GOT3 (cell line): ENCODE results near the gene NAA50.

Experiments
- DNase-seq: peaks from one replicate; lab custom pipeline; 2025; ENCODE audit warnings: mixed read lengths; lab: John Stamatoyannopoulos, UW

Gene NAA50

DNA sequence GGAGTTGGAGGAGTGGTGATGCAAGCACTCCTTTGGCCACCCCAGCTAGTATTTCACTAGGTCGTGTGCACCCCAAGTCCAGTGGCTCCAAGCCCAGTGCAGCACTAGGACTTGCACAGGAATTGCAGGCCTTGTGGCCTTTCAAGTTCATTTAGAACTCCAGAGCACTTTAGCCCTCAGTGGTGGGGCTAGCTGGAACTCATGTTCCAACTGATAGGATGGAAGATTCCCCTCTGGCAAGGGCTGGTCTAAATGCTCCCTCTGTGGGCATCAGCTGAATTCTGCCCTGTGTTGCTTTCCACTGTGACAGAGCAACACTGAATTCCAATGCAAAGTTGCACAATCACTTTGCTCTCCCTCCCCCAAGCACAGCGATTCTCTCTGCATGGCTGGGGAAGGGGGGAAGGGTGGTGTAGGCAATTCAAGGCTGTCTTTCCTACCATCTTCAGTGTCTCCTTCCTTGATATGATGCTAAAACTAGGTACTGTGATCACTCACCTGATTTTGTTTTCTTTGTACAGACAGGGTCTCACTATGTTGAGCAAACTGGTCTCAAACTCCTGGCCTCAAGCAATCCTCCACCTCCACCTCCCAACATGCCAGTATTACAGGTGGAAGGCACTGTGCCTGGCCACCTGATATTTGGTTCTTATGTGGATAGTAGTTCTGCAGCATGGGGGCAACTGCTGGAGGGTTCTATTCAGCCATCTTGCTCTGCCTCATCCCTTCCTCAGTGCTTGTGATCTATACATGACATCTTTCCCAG lies 59.9 kb downstream of the NAA50 start:
- DNase-seq, result no peak

GRCh38 chr3:113685124-113685523 lies 60.9 kb downstream of the NAA50 start:
- DNase-seq, result no peak

- DNase-seq, result no peak
Observed at GRCh38 chr3:113684271-113684819, 61.7 kb downstream of the NAA50 start.

DNA sequence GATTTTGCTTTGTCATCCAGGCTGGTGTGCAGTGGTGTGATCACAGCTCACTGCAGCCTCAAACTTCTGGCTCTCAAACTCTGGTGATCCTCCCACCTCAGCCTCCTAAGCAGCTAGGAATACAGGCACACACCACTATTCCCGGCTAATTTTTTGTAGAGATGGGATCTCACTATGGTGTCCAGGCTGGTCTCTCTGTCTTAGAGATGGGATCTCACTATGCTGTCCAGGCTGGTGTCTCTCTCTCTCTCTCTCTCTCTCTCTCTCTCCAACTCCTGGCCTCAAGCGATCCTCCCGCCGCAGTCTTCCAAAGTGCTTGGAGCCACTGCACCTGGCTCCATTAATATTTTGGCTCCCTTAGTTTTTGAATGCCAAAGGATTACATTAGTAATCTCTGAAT lies 67.3 kb downstream of the NAA50 start:
- no peak for DNase-seq

DNA sequence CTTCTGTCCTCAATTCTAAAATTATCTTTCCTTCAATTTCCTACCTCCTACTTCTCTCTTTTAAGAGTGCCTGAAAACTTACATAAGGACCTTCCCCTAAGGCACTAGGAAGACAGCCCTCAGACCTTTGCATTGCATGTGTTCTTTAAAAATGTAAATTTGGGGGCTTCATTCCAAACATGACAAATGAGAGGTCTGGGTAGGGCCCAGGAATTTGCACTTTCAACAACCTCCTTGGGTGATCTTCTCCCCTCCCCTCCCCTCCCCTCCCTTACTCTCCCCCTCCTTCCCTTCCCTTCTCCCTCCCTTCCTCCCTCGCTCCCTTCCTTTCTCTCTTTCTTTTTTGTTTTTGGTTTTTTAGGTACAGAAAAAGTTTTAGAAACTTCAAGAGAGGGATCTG lies 68.3 kb downstream of the NAA50 start:
- DNase-seq, result no peak

GRCh38 chr3:113676261-113676660 lies 69.8 kb downstream of the NAA50 start:
- no peak for DNase-seq

GRCh38 chr3:113673593-113673992 lies 72.5 kb downstream of the NAA50 start:
- DNase-seq, result no peak

GRCh38 chr3:113668015-113668414 lies 78.0 kb downstream of the NAA50 start:
- DNase-seq, result no peak
